Measurements from ENCODE around the gene ZSCAN26.
"Not testable (repeated sequence)": the region's sequence is repeated elsewhere in the genome, so short reads cannot be mapped to it uniquely, and the experiment has no call there.

Gene ZSCAN26

DNA sequence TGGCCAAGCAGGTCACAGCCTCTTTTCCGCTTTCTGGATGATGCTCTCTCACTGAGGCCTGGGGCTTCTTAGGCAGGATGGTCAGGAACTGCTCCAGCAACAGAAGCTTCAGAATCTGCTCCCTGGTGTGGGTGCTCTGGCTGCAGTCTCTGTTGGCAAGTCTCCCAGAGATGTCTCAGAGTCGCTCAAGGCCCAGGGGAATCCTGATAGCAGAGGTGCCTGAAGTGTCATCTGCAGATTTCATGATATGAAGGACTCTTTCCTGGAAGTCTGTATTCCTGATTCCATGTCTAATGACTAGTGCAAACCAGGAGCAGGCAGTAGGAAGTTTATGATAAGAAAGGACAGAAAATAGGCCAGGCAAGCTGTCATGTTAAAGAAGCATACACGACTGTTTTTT lies 48.7 kb downstream of the ZSCAN26 start:
- H3K4me3 ChIP-seq (ENCODE audit: low read depth, low read length), result no peak overlapping the region

DNA sequence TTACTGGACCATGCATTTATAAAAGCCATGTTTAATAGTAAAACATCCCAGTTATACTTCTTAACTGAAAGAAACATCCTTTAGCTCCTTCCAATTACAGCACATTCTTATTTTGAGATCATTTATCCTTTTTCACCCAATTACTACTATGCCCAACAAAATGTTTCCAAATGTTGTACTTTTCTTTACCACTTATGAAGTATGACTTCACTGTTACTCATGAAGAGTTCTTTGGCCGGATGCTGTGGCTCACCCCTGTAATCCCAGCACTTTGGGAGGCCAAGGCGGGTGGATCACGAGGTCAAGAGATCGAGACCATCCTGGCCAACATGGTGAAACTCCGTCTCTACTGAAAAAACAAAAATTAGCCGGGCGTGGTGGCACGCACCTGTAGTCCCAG lies 50.9 kb downstream of the ZSCAN26 start:
- H3K4me3 ChIP-seq (ENCODE audit: low read depth, low read length), result not testable (repeated sequence)

DNA sequence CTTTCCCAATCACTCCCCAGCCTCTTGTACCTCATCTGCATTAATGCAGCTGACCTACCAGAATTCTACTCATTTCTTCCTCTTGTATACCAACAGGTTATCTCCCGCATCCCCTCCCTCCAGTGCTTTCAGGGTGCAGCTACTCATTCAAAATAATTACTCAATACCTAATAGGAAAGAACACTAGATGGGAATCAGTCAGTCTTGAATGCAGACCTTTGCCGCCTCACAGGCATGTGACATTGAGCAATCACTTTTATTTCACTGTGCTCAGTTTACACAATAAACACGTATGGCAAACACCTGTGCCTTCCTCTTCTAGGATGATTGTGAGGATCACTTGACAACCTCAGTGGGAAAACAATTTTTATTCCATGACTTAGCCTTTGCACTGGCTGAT lies 55.7 kb downstream of the ZSCAN26 start:
- no peak overlapping the region for H3K4me3 ChIP-seq (ENCODE audit: low read depth, low read length)

DNA sequence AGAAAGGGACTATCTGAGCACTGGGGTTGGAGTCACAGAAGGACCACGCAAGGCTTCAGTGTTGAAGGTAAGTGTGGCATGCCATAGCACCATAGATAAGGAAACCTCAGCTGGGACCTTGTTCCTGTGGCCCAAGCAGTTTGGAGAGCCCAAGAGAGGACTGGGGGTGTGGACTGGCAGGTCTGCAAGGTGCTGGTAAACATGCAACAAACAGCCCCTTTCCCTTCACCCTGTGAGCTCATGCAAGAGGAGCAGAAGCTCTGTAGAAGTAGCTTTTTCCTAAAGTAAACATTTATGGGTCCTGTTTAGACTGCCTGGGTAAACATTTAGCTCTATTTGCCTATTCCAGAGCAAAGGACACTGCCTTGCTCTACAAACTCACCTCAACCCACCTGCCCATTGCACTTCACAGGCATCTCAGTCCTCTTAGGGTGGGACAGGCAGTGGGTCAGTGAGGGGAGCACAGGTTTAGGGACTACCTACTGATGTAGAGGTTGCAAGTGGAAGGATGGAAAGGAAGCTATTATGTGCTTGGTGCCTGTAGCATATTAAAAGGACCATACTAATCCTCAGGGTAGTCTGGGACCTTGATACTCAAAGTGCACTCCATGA lies 57.0 kb downstream of the ZSCAN26 start:
- no peak overlapping the region for H3K4me3 ChIP-seq (ENCODE audit: low read depth, low read length)

DNA sequence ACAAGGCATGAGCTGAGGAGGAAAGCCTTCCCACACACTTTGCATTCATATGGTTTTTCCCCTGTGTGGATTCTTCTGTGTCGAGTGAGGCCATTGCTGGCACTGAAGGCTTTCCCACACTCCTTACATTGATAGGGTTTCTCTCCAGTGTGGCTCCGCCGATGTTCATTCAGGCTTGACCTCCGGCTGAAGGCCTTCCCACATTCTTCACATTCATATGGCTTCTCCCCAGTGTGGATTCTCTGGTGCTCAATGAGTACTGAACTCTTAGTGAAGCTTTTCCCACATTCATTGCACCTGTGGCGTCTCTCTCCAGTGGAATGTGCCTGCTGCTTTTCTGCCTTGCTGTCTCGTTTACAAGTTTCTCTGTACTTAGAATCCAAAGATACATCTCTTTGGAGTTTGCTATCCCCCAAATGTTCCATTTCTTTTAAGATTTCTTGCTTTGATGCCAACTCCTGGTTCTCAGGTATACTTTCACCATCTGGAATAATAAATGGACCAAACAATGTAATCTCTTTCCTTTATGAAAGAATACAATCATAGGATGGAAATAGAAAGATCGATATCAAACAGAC lies 59.5 kb downstream of the ZSCAN26 start:
- no peak overlapping the region for H3K4me3 ChIP-seq (ENCODE audit: low read depth, low read length)
